ENCODE data around the gene HLTF.

HLTF gene

GRCh38 chr3:149087208-149087607 lies 875 bp upstream of the HLTF start:
- DNase-seq, result no peak

- DNase-seq, result peak; percentile 46
Measured at GRCh38 chr3:149085828-149086231, 503 bp downstream of the HLTF start.

- no peak for DNase-seq
Measured at GRCh38 chr3:149081772-149082171, 4.6 kb downstream of the HLTF start.

GRCh38 chr3:149080699-149081091 lies 5.6 kb downstream of the HLTF start:
- no peak for DNase-seq

- DNase-seq, result no peak
Measured at GRCh38 chr3:149080011-149080698, 6.2 kb downstream of the HLTF start.

GRCh38 chr3:149077628-149078027 lies 8.7 kb downstream of the HLTF start:
- no peak for DNase-seq

GRCh38 chr3:149067883-149068282 lies 18.4 kb downstream of the HLTF start:
- DNase-seq, result no peak

GRCh38 chr3:149061776-149062175 lies 24.6 kb downstream of the HLTF start:
- no peak for DNase-seq

- DNase-seq, result no peak
Measured at GRCh38 chr3:149058602-149059001, 27.7 kb downstream of the HLTF start.

GRCh38 chr3:149058198-149058597 lies 28.1 kb downstream of the HLTF start:
- DNase-seq, result no peak

GRCh38 chr3:149055575-149055974 lies 30.8 kb downstream of the HLTF start:
- DNase-seq, result no peak

GRCh38 chr3:149044339-149045083 lies 41.8 kb downstream of the HLTF start:
- DNase-seq, result no peak

GRCh38 chr3:149042789-149043386 lies 43.4 kb downstream of the HLTF start:
- no peak for DNase-seq

- DNase-seq, result no peak
Measured at GRCh38 chr3:149038322-149038721, 48.0 kb downstream of the HLTF start.

GRCh38 chr3:149037684-149038083 lies 48.6 kb downstream of the HLTF start:
- no peak for DNase-seq

GRCh38 chr3:149031096-149031495 lies 55.2 kb downstream of the HLTF start:
- DNase-seq, result no peak

GRCh38 chr3:149026718-149027117 lies 59.6 kb downstream of the HLTF start:
- no peak for DNase-seq

- DNase-seq, result no peak
Measured at GRCh38 chr3:149023951-149024350, 62.4 kb downstream of the HLTF start.

GRCh38 chr3:149021830-149022229 lies 64.5 kb downstream of the HLTF start:
- no peak for DNase-seq

- DNase-seq, result no peak
Measured at GRCh38 chr3:149020839-149021252, 65.5 kb downstream of the HLTF start.

GRCh38 chr3:149020196-149020838 lies 66.0 kb downstream of the HLTF start:
- no peak for DNase-seq

- DNase-seq, result peak; percentile 53
Measured at GRCh38 chr3:149019580-149019979, 66.8 kb downstream of the HLTF start.

GRCh38 chr3:149018247-149018646 lies 68.1 kb downstream of the HLTF start:
- DNase-seq, result no peak

Measured in NCI-H69 (cell line).